Spinal cord (tissue), 10 donors: Measurements from ENCODE around the gene DIP2C. TPM values are rescaled to one million over a fixed set of nuclear protein-coding genes. Genes with fewer than 3 reads are reported as not detected.

ENCODE experiments used
- DNase-seq, 6 donors: peaks; one replicate each; pipeline versions ENCODE4 v3.0.0 to v3.0.0-alpha.2; 2013 to 2015; ENCODE audit warnings: low spot score in 6 of 6, low read depth in 4 of 6
- H3K27ac ChIP-seq: one replicate; pipeline ENCODE4 v1.5.1; 2013; ENCODE audit warnings: low read depth, low read length, control low read depth
- H3K27me3 ChIP-seq: one replicate; pipeline ENCODE4 v1.6.1; 2013; ENCODE audit warnings: low read length; ENCODE audit not compliant: control insufficient read depth, insufficient read depth
- H3K36me3 ChIP-seq: one replicate; pipeline ENCODE4 v1.6.1; 2013; ENCODE audit warnings: low read length; ENCODE audit not compliant: control insufficient read depth, insufficient read depth
- H3K4me1 ChIP-seq: one replicate; pipeline ENCODE4 v1.6.1; 2013; ENCODE audit warnings: low read length; ENCODE audit not compliant: control insufficient read depth, insufficient read depth
- H3K4me3 ChIP-seq: one replicate; pipeline ENCODE4 v1.5.1; 2013; ENCODE audit warnings: low read depth, low read length, control low read depth
- H3K9me3 ChIP-seq: one replicate; pipeline ENCODE4 v1.6.1; 2013; ENCODE audit warnings: low read length; ENCODE audit not compliant: control insufficient read depth, insufficient read depth
- WGBS: methylation state at CpG from one replicate; pipeline ENCODE4 v1.1.5; 2013; ENCODE audit warnings: missing lambda C conversion rate; ENCODE audit not compliant: insufficient coverage; 5-methylcytosine and 5-hydroxymethylcytosine counted together
- polyA plus RNA-seq, 2 donors: library from polyadenylated mRNA; unstranded; fragments of 120-200 nt; gene quantifications; one replicate each; pipeline ENCODE4 v1.2.1, GENCODE V29; 2013; ENCODE audit not compliant: insufficient read length in 2 of 2
- total RNA-seq, 2 donors: library from RNA; depleted of rRNA in 1 of 2; stranded (reverse); fragments of 120-200 nt in 1 of 2; fragments of >200 nt in 1 of 2; gene quantifications; one replicate each; pipeline versions ENCODE4 v1.2.3 to v1.2.4, GENCODE V29; 2013 to 2014
- donor health status: healthy.

The DIP2C gene
- total and polyA plus RNA-seq, 4 donors, result 15.4 to 36.3 (median 29.3) TPM

GRCh38 chr10:603745-604144 is 85.7 kb downstream of the DIP2C start:
- no peaks in the 10 kb centered on the region for H3K9me3 ChIP-seq
- no peak overlapping the region for H3K27ac ChIP-seq
- WGBS, result 55% methylated on average over 5 of the region's 6 CpGs
- no peaks in the 10 kb centered on the region for H3K36me3 ChIP-seq
- no peak overlapping the region for H3K4me3 ChIP-seq
- no peaks in the 10 kb centered on the region for H3K27me3 ChIP-seq
- H3K4me1 ChIP-seq, result peaks cover 44% of the 10 kb centered on the region
- no peak for DNase-seq

GRCh38 chr10:602391-603005 is 87.0 kb downstream of the DIP2C start:
- no peak overlapping the region for H3K27ac ChIP-seq
- H3K27me3 ChIP-seq, result no peaks in the 10 kb centered on the region
- H3K4me1 ChIP-seq, result peaks cover 52% of the 10 kb centered on the region
- no peaks in the 10 kb centered on the region for H3K9me3 ChIP-seq
- H3K4me3 ChIP-seq, result no peak overlapping the region
- 97% methylated on average over 13 of the region's 18 CpGs for WGBS
- DNase-seq, result no peak
- no peaks in the 10 kb centered on the region for H3K36me3 ChIP-seq

GRCh38 chr10:601660-601963 is 87.9 kb downstream of the DIP2C start:
- peaks cover 43% of the 10 kb centered on the region for H3K4me1 ChIP-seq
- WGBS, result 70% methylated on average over 12 of the region's 12 CpGs

GRCh38 chr10:600876-601659 is 88.4 kb downstream of the DIP2C start:
- H3K4me3 ChIP-seq, result no peak overlapping the region
- no peaks in the 10 kb centered on the region for H3K9me3 ChIP-seq
- H3K4me1 ChIP-seq, result peaks cover 42% of the 10 kb centered on the region
- WGBS, result 90% methylated on average over 5 of the region's 11 CpGs
- H3K27ac ChIP-seq, result no peak overlapping the region
- H3K36me3 ChIP-seq, result no peaks in the 10 kb centered on the region
- H3K27me3 ChIP-seq, result no peaks in the 10 kb centered on the region
- DNase-seq, result no peak

More at GRCh38 chr10:601660-601963, 87.9 kb downstream of the DIP2C start:
- H3K36me3 ChIP-seq, result no peaks in the 10 kb centered on the region
- no peaks in the 10 kb centered on the region for H3K27me3 ChIP-seq
- H3K4me3 ChIP-seq, result no peak overlapping the region
- DNase-seq, result no peak
- H3K9me3 ChIP-seq, result no peaks in the 10 kb centered on the region
- H3K27ac ChIP-seq, result no peak overlapping the region

- Histone ChIP-seq H3K36me3 (no peaks in the 10 kb centered on the region), H3K4me1 (peaks cover 37% of the 10 kb centered on the region), H3K4me3 (no peak overlapping the region), H3K27ac (no peak overlapping the region), H3K9me3 (no peaks in the 10 kb centered on the region), H3K27me3 (no peaks in the 10 kb centered on the region)
- DNase-seq, result no peak
- 93% methylated on average over 14 of the region's 15 CpGs for WGBS
These were observed 89.2 kb downstream of the DIP2C start for GRCh38 chr10:600234-600633.

GRCh38 chr10:599767-600166 is 89.7 kb downstream of the DIP2C start:
- 93% methylated on average over 4 of the region's 9 CpGs for WGBS
- Histone ChIP-seq H3K4me1 (peaks cover 35% of the 10 kb centered on the region), H3K9me3 (no peaks in the 10 kb centered on the region), H3K4me3 (no peak overlapping the region), H3K27me3 (no peaks in the 10 kb centered on the region), H3K27ac (no peak overlapping the region), H3K36me3 (no peaks in the 10 kb centered on the region)
- no peak for DNase-seq

GRCh38 chr10:598415-599170 is 90.9 kb downstream of the DIP2C start:
- H3K4me1 ChIP-seq, result peaks cover 35% of the 10 kb centered on the region
- WGBS, result 59% methylated on average over 7 of the region's 17 CpGs
- no peak overlapping the region for H3K27ac ChIP-seq
- H3K36me3 ChIP-seq, result no peaks in the 10 kb centered on the region
- no peak for DNase-seq
- no peak overlapping the region for H3K4me3 ChIP-seq
- no peaks in the 10 kb centered on the region for H3K9me3 ChIP-seq
- H3K27me3 ChIP-seq, result no peaks in the 10 kb centered on the region

- no peaks in the 10 kb centered on the region for H3K36me3 ChIP-seq
- H3K27me3 ChIP-seq, result no peaks in the 10 kb centered on the region
- DNase-seq, result no peak
- H3K4me1 ChIP-seq, result peaks cover 35% of the 10 kb centered on the region
- H3K4me3 ChIP-seq, result no peak overlapping the region
- WGBS, result 96% methylated on average over 17 of the region's 17 CpGs
- H3K27ac ChIP-seq, result no peak overlapping the region
- no peaks in the 10 kb centered on the region for H3K9me3 ChIP-seq
These were observed 91.5 kb downstream of the DIP2C start for GRCh38 chr10:597976-598375.

GRCh38 chr10:596725-597345 is 92.6 kb downstream of the DIP2C start:
- DNase-seq, result no peak
- Histone ChIP-seq H3K4me1 (peaks cover 35% of the 10 kb centered on the region), H3K27me3 (no peaks in the 10 kb centered on the region), H3K36me3 (no peaks in the 10 kb centered on the region), H3K9me3 (no peaks in the 10 kb centered on the region), H3K4me3 (no peak overlapping the region), H3K27ac (no peak overlapping the region)
- WGBS, result 90% methylated on average over 17 of the region's 17 CpGs
